RWPE2 (cell line): ENCODE results near the gene TENT5C.

Experiments
- ATAC-seq: fragments of 200-7000 bp; cut with Tn5 transposase; 3 replicates; pipeline ENCODE4 v1.9.1; 2021; ENCODE audit warnings: low read depth
- DNase-seq: peaks from one replicate; pipeline ENCODE4 v3.0.0-alpha.2; 2020; ENCODE audit warnings: low spot score
- H3K27ac ChIP-seq: fragments of 450-650 bp; 2 replicates; pipeline ENCODE4 v1.5.1; 2017; ENCODE audit warnings: mild to moderate bottlenecking; ENCODE audit not compliant: poor library complexity, severe bottlenecking
- H3K27me3 ChIP-seq: fragments of 250-450 bp; sonication (Bioruptor Pico); 2 replicates; pipeline ENCODE4 v1.5.1; 2021; ENCODE audit warnings: mild to moderate bottlenecking, moderate library complexity; ENCODE audit not compliant: insufficient read depth, poor library complexity, severe bottlenecking
- H3K36me3 ChIP-seq: fragments of 250-450 bp; sonication (Bioruptor Pico); 2 replicates; pipeline ENCODE4 v1.5.1; 2020; ENCODE audit warnings: low read depth, mild to moderate bottlenecking, moderate library complexity
- H3K4me1 ChIP-seq: fragments of 250-450 bp; sonication (Bioruptor Pico); 2 replicates; pipeline ENCODE4 v1.5.1; 2021; ENCODE audit warnings: mild to moderate bottlenecking, moderate library complexity; ENCODE audit not compliant: insufficient read depth, poor library complexity, severe bottlenecking
- H3K4me3 ChIP-seq: fragments of 250-450 bp; sonication (Bioruptor Pico); 2 replicates; pipeline ENCODE4 v1.5.1; 2021; ENCODE audit warnings: mild to moderate bottlenecking, moderate library complexity; ENCODE audit not compliant: severe bottlenecking
- H3K9me3 ChIP-seq: fragments of 250-450 bp; sonication (Bioruptor Pico); 2 replicates; pipeline ENCODE4 v1.5.1; 2021; ENCODE audit warnings: mild to moderate bottlenecking, moderate library complexity; ENCODE audit not compliant: severe bottlenecking
- CTCF ChIP-seq: fragments of 450-650 bp; IDR thresholded peaks from one replicate; pipeline ENCODE4 v1.5.1; 2017; ENCODE audit warnings: mild to moderate bottlenecking, moderate library complexity; ENCODE audit not compliant: poor library complexity, severe bottlenecking

The TENT5C gene

GRCh38 chr1:117583247-117583646, 22.6 kb upstream of the TENT5C start:
- Histone ChIP-seq H3K27ac (no peak overlapping the region), H3K36me3 (no peaks in the 10 kb centered on the region), H3K9me3 (no peaks in the 10 kb centered on the region), H3K4me1 (no peaks in the 10 kb centered on the region), H3K27me3 (no peaks in the 10 kb centered on the region), H3K4me3 (no peak overlapping the region)
- no peak for DNase-seq
- TF ChIP-seq CTCF: no peak
- ATAC-seq: no peak

DNA sequence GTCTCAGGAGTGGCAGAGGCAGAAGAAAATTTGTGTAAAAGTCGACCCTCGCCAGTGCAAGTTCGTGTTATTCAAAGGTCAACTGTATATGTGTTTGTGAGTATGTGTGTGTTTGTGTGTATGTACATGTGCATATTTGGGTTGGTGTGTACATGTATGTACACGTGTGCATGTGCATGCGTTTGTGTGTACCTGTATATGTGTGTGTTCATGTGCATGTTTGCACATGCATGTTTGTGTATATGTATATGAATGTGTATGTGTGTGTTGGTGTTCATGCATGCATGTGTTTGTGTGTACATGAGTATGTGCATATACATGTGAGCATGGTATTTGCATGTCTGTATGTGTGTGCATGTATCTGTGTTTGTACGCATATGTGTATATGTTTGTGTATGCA, 21.7 kb upstream of the TENT5C start:
- TF ChIP-seq CTCF: no peak
- no peak overlapping the region for H3K4me3 ChIP-seq
- DNase-seq (no peak), ATAC-seq (no peak)
- no peaks in the 10 kb centered on the region for H3K36me3 ChIP-seq
- H3K9me3 ChIP-seq: no peaks in the 10 kb centered on the region
- no peak overlapping the region for H3K27ac ChIP-seq
- H3K4me1 ChIP-seq: no peaks in the 10 kb centered on the region
- no peaks in the 10 kb centered on the region for H3K27me3 ChIP-seq

DNA sequence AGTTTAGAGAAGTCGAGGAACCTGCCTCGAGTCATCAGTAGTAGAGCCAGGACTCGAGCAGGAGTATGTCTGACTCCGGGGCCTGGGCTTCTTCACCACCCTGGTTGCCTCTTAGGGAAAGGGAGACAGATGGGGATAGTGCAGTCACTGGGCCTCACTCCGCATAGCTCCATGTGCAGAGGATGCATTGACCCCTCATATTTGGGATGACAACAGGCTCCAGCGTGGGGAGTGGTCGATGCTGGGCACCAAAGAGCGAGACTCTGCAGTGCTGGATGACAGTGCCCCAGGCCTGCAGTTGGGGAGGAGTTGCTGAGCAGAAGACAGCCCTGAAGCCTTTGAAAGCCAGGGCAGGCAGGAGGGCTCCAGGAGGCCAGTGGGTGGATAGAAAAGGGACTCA, 20.8 kb upstream of the TENT5C start:
- H3K36me3 ChIP-seq: no peaks in the 10 kb centered on the region
- no peak overlapping the region for H3K4me3 ChIP-seq
- no peak for DNase-seq
- H3K9me3 ChIP-seq: no peaks in the 10 kb centered on the region
- H3K4me1 ChIP-seq: no peaks in the 10 kb centered on the region
- no peaks in the 10 kb centered on the region for H3K27me3 ChIP-seq
- no peak for TF ChIP-seq CTCF
- no peak for ATAC-seq
- H3K27ac ChIP-seq: no peak overlapping the region

DNA sequence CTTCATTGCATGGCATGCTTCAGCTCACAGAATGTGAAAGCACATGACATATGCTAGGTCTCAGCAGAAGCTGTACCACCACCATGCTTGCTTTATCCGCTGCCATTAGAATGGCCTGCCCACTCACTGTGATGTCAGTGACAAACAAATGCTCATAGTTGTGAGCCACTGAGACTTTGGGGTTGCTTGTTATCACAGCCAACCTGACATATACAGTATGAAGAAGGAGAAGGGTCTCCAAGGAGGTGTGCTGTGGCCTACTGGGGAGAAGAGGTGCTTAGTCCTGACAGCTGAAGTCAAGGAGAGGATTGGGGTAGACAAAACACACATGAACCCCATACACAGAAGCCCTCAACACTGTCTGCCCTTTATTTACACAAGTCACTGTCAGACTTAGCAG, 19.5 kb upstream of the TENT5C start:
- ATAC-seq (no peak), DNase-seq (no peak)
- no peak overlapping the region for H3K4me3 ChIP-seq
- H3K4me1 ChIP-seq: no peaks in the 10 kb centered on the region
- no peaks in the 10 kb centered on the region for H3K9me3 ChIP-seq
- H3K27ac ChIP-seq: no peak overlapping the region
- no peaks in the 10 kb centered on the region for H3K36me3 ChIP-seq
- H3K27me3 ChIP-seq: no peaks in the 10 kb centered on the region
- no peak for TF ChIP-seq CTCF

GRCh38 chr1:117586747-117587498, 18.9 kb upstream of the TENT5C start:
- no peak overlapping the region for H3K27ac ChIP-seq

More at GRCh38 chr1:117586747-117587498, 18.9 kb upstream of the TENT5C start:
- H3K9me3 ChIP-seq: no peaks in the 10 kb centered on the region
- no peaks in the 10 kb centered on the region for H3K27me3 ChIP-seq
- ATAC-seq (no peak), DNase-seq (no peak)
- TF ChIP-seq CTCF: no peak
- H3K36me3 ChIP-seq: no peaks in the 10 kb centered on the region
- no peak overlapping the region for H3K4me3 ChIP-seq
- H3K4me1 ChIP-seq: no peaks in the 10 kb centered on the region
